ENCODE measurements around the gene MED27.

Gene MED27

GRCh38 chr9:131814707-131815106, 265.0 kb downstream of the MED27 start:
- DNase-seq (ENCODE audit: low spot score) = no peak
- in situ Hi-C loops (cut with MboI; ENCODE audit: low sequenced_read_pairs, unreplicated experiment) = no loop called here
- TF ChIP-seq CTCF (IDR thresholded peaks at IDR 0.05; ENCODE audit: borderline replicate concordance, control extremely low read depth, extremely low read depth, insufficient read depth, missing control alignments) = no peak

- no peak for TF ChIP-seq CTCF (IDR thresholded peaks at IDR 0.05; ENCODE audit: borderline replicate concordance, control extremely low read depth, extremely low read depth, insufficient read depth, missing control alignments)
- in situ Hi-C loops (cut with MboI; ENCODE audit: low sequenced_read_pairs, unreplicated experiment) = no loop called here
- DNase-seq (ENCODE audit: low spot score) = no peak
Measured at GRCh38 chr9:131813116-131813515, 266.6 kb downstream of the MED27 start.

GRCh38 chr9:131812116-131812790, 267.4 kb downstream of the MED27 start:
- no peak for TF ChIP-seq CTCF (IDR thresholded peaks at IDR 0.05; ENCODE audit: borderline replicate concordance, control extremely low read depth, extremely low read depth, insufficient read depth, missing control alignments)
- in situ Hi-C loops (cut with MboI; ENCODE audit: low sequenced_read_pairs, unreplicated experiment) = no loop called here

GRCh38 chr9:131811405-131811804, 268.3 kb downstream of the MED27 start:
- no peak for DNase-seq (ENCODE audit: low spot score)
- no peak for TF ChIP-seq CTCF (IDR thresholded peaks at IDR 0.05; ENCODE audit: borderline replicate concordance, control extremely low read depth, extremely low read depth, insufficient read depth, missing control alignments)
- in situ Hi-C loops (cut with MboI; ENCODE audit: low sequenced_read_pairs, unreplicated experiment) = no loop called here

More at GRCh38 chr9:131812116-131812790, 267.4 kb downstream of the MED27 start:
- no peak for DNase-seq (ENCODE audit: low spot score)

GRCh38 chr9:131810351-131811170, 269.1 kb downstream of the MED27 start:
- in situ Hi-C loops (cut with MboI; ENCODE audit: low sequenced_read_pairs, unreplicated experiment) = no loop called here
- DNase-seq (ENCODE audit: low spot score) = no peak
- TF ChIP-seq CTCF (IDR thresholded peaks at IDR 0.05; ENCODE audit: borderline replicate concordance, control extremely low read depth, extremely low read depth, insufficient read depth, missing control alignments) = no peak
